H1 (cell line): ENCODE results near the gene SKA1. TPM values are rescaled to one million over a fixed set of nuclear protein-coding genes. Genes with fewer than 3 reads are reported as not detected.

Experiments
- CTCF ChIA-PET: fragments of 300-600 bp; sonication (Branson Sonifier 250); formaldehyde crosslinking; loops from one replicate; lab custom pipeline; 2021; ENCODE audit not compliant: partially characterized antibody; lab: Charles Lee
- POLR2A ChIA-PET: fragments of 300-600 bp; sonication (Branson Sonifier 250); formaldehyde crosslinking; loops from one replicate; lab custom pipeline; 2021; ENCODE audit warnings: inconsistent platforms; ENCODE audit not compliant: partially characterized antibody; lab: Charles Lee
- DNase-seq, 2 experiments: peaks; one replicate each; pipeline versions ENCODE4 v3.0.0 to v3.0.0-alpha.2; 2010 to 2022; ENCODE audit warnings: low spot score in 2 of 2, low read depth in 1 of 2, mixed read lengths in 1 of 2
- FAIRE-seq: peaks from 2 replicates; lab custom pipeline; 2011; peaks lifted over from hg19 to GRCh38; lab: Jason Lieb, UNC
- H2AFZ ChIP-seq: 2 replicates; pipeline ENCODE4 v1.8.1; 2012; ENCODE audit warnings: low read length, inconsistent platforms
- H2AK5ac ChIP-seq: 2 replicates; pipeline ENCODE4 v1.6.1; 2013; ENCODE audit warnings: low read depth, low read length
- H2BK120ac ChIP-seq: replicated peaks from 2 replicates; pipeline ENCODE3; 2013; ENCODE audit warnings: low read depth, low read length, inconsistent platforms
- H2BK12ac ChIP-seq: 2 replicates; pipeline ENCODE4 v1.6.1; 2013; ENCODE audit warnings: low read depth, low read length
- H2BK15ac ChIP-seq: 2 replicates; pipeline ENCODE4 v1.6.1; 2013; ENCODE audit warnings: low read length
- H2BK20ac ChIP-seq: 2 replicates; pipeline ENCODE4 v1.6.1; 2013; ENCODE audit warnings: low read length
- H2BK5ac ChIP-seq: 2 replicates; pipeline ENCODE4 v1.6.1; 2013; ENCODE audit warnings: low read depth, low read length
- H3K14ac ChIP-seq: 2 replicates; pipeline ENCODE4 v1.6.1; 2013; ENCODE audit warnings: inconsistent platforms; ENCODE audit not compliant: insufficient read length
- H3K18ac ChIP-seq: 2 replicates; pipeline ENCODE4 v1.6.1; 2013; ENCODE audit warnings: low read length; ENCODE audit errors: extremely low read depth
- H3K23ac ChIP-seq: 2 replicates; pipeline ENCODE4 v1.6.1; 2013; ENCODE audit warnings: inconsistent platforms; ENCODE audit not compliant: insufficient read length
- H3K23me2 ChIP-seq: 2 replicates; pipeline ENCODE4 v1.6.1; 2013; ENCODE audit warnings: low read depth, low read length
- H3K27ac ChIP-seq: 2 replicates; pipeline ENCODE4 v1.6.1; 2011; ENCODE audit warnings: low read depth, low read length, inconsistent platforms
- H3K27me3 ChIP-seq, 4 experiments: replicated peaks in 1 of 4; 1 replicate in 1 of 4; 2 replicates in 3 of 4; pipeline versions ENCODE4 v1.6.1 to v1.8.1; 2011 to 2013; ENCODE audit warnings: low read length in 3 of 4, mild to moderate bottlenecking in 3 of 4, inconsistent platforms in 2 of 4, mixed read lengths in 2 of 4, moderate library complexity in 1 of 4; ENCODE audit not compliant: control insufficient read depth in 3 of 4, insufficient read depth in 3 of 4; ENCODE audit errors: extremely low read depth in 1 of 4
- H3K36me3 ChIP-seq, 4 experiments: 2 replicates each; pipeline versions ENCODE4 v1.6.1 to v1.8.1; 2011 to 2013; ENCODE audit warnings: mild to moderate bottlenecking in 4 of 4, low read length in 3 of 4, moderate library complexity in 2 of 4, control low read depth in 1 of 4, inconsistent platforms in 1 of 4; ENCODE audit not compliant: insufficient read depth in 4 of 4, control insufficient read depth in 2 of 4
- H3K4ac ChIP-seq: replicated peaks from 2 replicates; pipeline ENCODE3; 2013; ENCODE audit warnings: low read length, low read depth, mixed read lengths, inconsistent platforms; ENCODE audit not compliant: insufficient read length
- H3K4me1 ChIP-seq, 4 experiments: replicated peaks in 1 of 4; 1 replicate in 1 of 4; 2 replicates in 3 of 4; pipeline versions ENCODE4 v1.6.1 to v1.8.1; 2011 to 2013; ENCODE audit warnings: low read length in 3 of 4, inconsistent platforms in 2 of 4, mixed read lengths in 1 of 4; ENCODE audit not compliant: insufficient read depth in 4 of 4, control insufficient read depth in 3 of 4
- H3K4me2 ChIP-seq, 2 experiments: 2 replicates each; pipeline versions ENCODE4 v1.6.1 to v1.8.1; 2011 to 2013; ENCODE audit warnings: low read depth in 2 of 2, low read length in 2 of 2, control low read depth in 1 of 2, inconsistent platforms in 1 of 2, mild to moderate bottlenecking in 1 of 2; ENCODE audit not compliant: insufficient read depth in 1 of 2
- H3K4me3 ChIP-seq, 4 experiments: fragments of 200-600, 300-600 bp in 1 of 4; sonication (generic), shearing (Covaris generic), sonication (Bioruptor Twin) in 1 of 4; 2 replicates each; pipeline versions ENCODE4 v1.5.1 to v1.8.1; 2011 to 2016; ENCODE audit warnings: low read length in 4 of 4, low read depth in 3 of 4, control low read depth in 2 of 4, inconsistent platforms in 2 of 4, mild to moderate bottlenecking in 2 of 4, mixed read lengths in 1 of 4, moderate library complexity in 1 of 4; ENCODE audit not compliant: insufficient read depth in 2 of 4; ENCODE audit errors: extremely low read depth in 1 of 4
- H3K56ac ChIP-seq: replicated peaks from 2 replicates; pipeline ENCODE3; 2013; ENCODE audit warnings: low read depth, mild to moderate bottlenecking, mixed read lengths, low read length, inconsistent platforms; ENCODE audit not compliant: insufficient read length
- H3K79me1 ChIP-seq: 2 replicates; pipeline ENCODE4 v1.6.1; 2013; ENCODE audit warnings: low read depth, low read length, control low read depth
- H3K79me2 ChIP-seq, 2 experiments: 2 replicates each; pipeline versions ENCODE4 v1.6.1 to v1.8.1; 2012 to 2013; ENCODE audit warnings: low read length in 2 of 2, mild to moderate bottlenecking in 2 of 2, inconsistent platforms in 1 of 2; ENCODE audit not compliant: insufficient read depth in 2 of 2, control insufficient read depth in 1 of 2
- H3K9ac ChIP-seq, 4 experiments: replicated peaks in 1 of 4; 1 replicate in 1 of 4; 2 replicates in 3 of 4; pipeline versions ENCODE4 v1.6.1 to v1.8.1; 2011 to 2013; ENCODE audit warnings: low read depth in 3 of 4, low read length in 3 of 4, control low read depth in 2 of 4, mild to moderate bottlenecking in 2 of 4, moderate library complexity in 2 of 4, inconsistent platforms in 1 of 4; ENCODE audit errors: extremely low read depth in 1 of 4
- H3K9me3 ChIP-seq, 2 experiments: 2 replicates each; pipeline versions ENCODE4 v1.6.1 to v1.8.1; 2012 to 2013; ENCODE audit warnings: mild to moderate bottlenecking in 2 of 2, moderate library complexity in 2 of 2, control low read depth in 1 of 2, inconsistent platforms in 1 of 2, low read depth in 1 of 2, low read length in 1 of 2, mixed read lengths in 1 of 2; ENCODE audit not compliant: insufficient read depth in 2 of 2
- H4K20me1 ChIP-seq, 2 experiments: replicated peaks in 1 of 2; 2 replicates each; pipeline versions ENCODE3 to v1.8.1; 2011 to 2013; ENCODE audit warnings: inconsistent platforms in 2 of 2, low read length in 2 of 2, mild to moderate bottlenecking in 1 of 2; ENCODE audit not compliant: insufficient read depth in 2 of 2, control insufficient read depth in 1 of 2
- H4K5ac ChIP-seq: 2 replicates; pipeline ENCODE4 v1.6.1; 2013; ENCODE audit warnings: low read length, low read depth, mixed read lengths, inconsistent platforms; ENCODE audit not compliant: insufficient read length
- H4K8ac ChIP-seq: 2 replicates; pipeline ENCODE4 v1.8.0; 2013; ENCODE audit warnings: mild to moderate bottlenecking, moderate library complexity, low read length, inconsistent platforms; ENCODE audit not compliant: insufficient read depth; ENCODE audit errors: extremely low read depth
- H4K91ac ChIP-seq: replicated peaks from 2 replicates; pipeline ENCODE3; 2013; ENCODE audit warnings: low read length, mixed read lengths, inconsistent platforms; ENCODE audit not compliant: insufficient read length
- HDAC2 ChIP-seq, 2 experiments: fragments of 300-600 bp in 1 of 2; sonication (generic) in 1 of 2; IDR thresholded peaks; 2 replicates each; pipeline ENCODE4 v1.6.1; 2011 to 2012; ENCODE audit warnings: low read depth in 2 of 2, low read length in 2 of 2, mild to moderate bottlenecking in 2 of 2, moderate library complexity in 2 of 2, borderline replicate concordance in 1 of 2, inconsistent platforms in 1 of 2
- TCF12 ChIP-seq: IDR thresholded peaks from 2 replicates; pipeline ENCODE4 v1.6.1; 2011; ENCODE audit warnings: low read depth, mild to moderate bottlenecking, low read length
- WGBS, 2 experiments: shearing (Covaris generic) in 1 of 2; methylation state at CpG; one replicate each; pipeline versions ENCODE4 v1.1.6 to v1.1.7; 2013 to 2015; ENCODE audit warnings: low lambda C conversion rate in 2 of 2, mixed read lengths in 2 of 2, inconsistent platforms in 1 of 2, low coverage in 1 of 2, missing lambda C conversion rate in 1 of 2; ENCODE audit not compliant: insufficient replicate concordance in 2 of 2, insufficient coverage in 1 of 2, insufficient read length in 1 of 2; ENCODE audit errors: extremely low coverage in 1 of 2, missing lambda C conversion rate in 1 of 2; 5-methylcytosine and 5-hydroxymethylcytosine counted together
- polyA plus RNA-seq, 7 experiments: library from polyadenylated mRNA; depleted of rRNA in 3 of 7; stranded (reverse) in 5 of 7; unstranded in 2 of 7; fragments of >200 nt in 5 of 7; fragments of 200-250 nt in 2 of 7; gene quantifications; 1 replicate in 5 of 7; 2 replicates in 1 of 7; 4 replicates in 1 of 7; pipeline versions ENCODE4 v1.2.1 to v1.2.3, GENCODE V29; 2011 to 2013; ENCODE audit warnings: missing spikeins in 2 of 7, mixed read lengths in 2 of 7
- total RNA-seq: library from RNA; stranded (reverse); fragmentation: NEBNext Ultra II Directional; extraction: Animal tissue kit (Norgen Biotek cat#: 25700); gene quantifications from 2 replicates; pipeline ENCODE4 v1.2.1, GENCODE V29; 2021

The SKA1 gene
- total and polyA plus RNA-seq, 2 of the 8 experiments (the other 6 are each of a cell fraction or from before 2014, with no cell fraction given): 8.6 to 22.9 TPM

DNA sequence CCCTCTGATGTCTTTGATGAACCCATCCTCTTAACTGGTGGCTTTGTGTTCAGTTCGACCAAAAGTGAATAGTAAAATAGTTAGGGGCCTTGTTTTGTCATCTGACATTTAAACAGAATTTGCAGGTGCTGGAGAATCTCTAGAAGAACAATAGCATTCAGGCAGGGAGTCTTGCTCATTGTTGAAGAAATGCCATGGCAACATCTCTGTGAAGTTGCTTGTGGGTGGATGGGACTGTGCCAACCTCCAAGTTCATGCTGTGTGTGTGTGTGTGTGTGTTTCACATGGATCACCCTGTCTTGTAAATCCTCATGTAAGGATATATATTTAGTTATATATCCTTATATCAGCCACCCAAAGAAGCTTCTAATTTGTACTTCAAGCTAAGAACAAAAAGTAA, 66.7 kb downstream of the SKA1 start:
- no peak overlapping the region for H2BK120ac ChIP-seq
- CTCF ChIA-PET: interaction anchor here (2.2 kb wide), 1 partner anchor 12 kb away, joined by 5 read pairs; no protein-coding TSS in a partner anchor
- no peak overlapping the region for H2BK5ac ChIP-seq
- no peaks in the 10 kb centered on the region for H3K27me3 ChIP-seq
- H3K56ac ChIP-seq: no peak overlapping the region
- H3K4ac ChIP-seq: no peak overlapping the region
- H3K9me3 ChIP-seq: peaks cover 22 to 24% of the 10 kb centered on the region in 2 experiments
- peaks cover 0 to 7% (median 4%) of the 10 kb centered on the region in 4 experiments; a peak in 3 of 7 replicates for H3K4me1 ChIP-seq
- H2AK5ac ChIP-seq: no peak overlapping the region
- H3K23ac ChIP-seq: no peak overlapping the region
- no peak overlapping the region for H4K5ac ChIP-seq
- H3K4me3 ChIP-seq: no peak overlapping the region
- H3K79me2 ChIP-seq: no peaks in the 10 kb centered on the region
- H2BK12ac ChIP-seq: no peak overlapping the region
- H4K91ac ChIP-seq: no peak overlapping the region
- FAIRE-seq (no peak), DNase-seq (no peak)
- H3K14ac ChIP-seq: no peak overlapping the region
- TF ChIP-seq HDAC2 (IDR thresholded peaks at IDR 0.05; ENCODE audit: borderline replicate concordance in 1 of 2, low read depth in 2 of 2, low read length in 2 of 2) (no peak), TCF12 (0 out of 2 replicates have a peak, but pooled peaks have one; percentile 79)
- H3K23me2 ChIP-seq: no peaks in the 10 kb centered on the region
- no peak overlapping the region for H2AFZ ChIP-seq
- no peaks in the 10 kb centered on the region for H3K79me1 ChIP-seq
- H3K18ac ChIP-seq: no peak overlapping the region
- H4K8ac ChIP-seq: no peak overlapping the region
- POLR2A ChIA-PET: interaction anchor here (1.0 kb wide), 1 partner anchor 11 kb away, joined by 4 read pairs; no protein-coding TSS in a partner anchor
- H3K4me2 ChIP-seq: no peak overlapping the region; a peak in 1 of 4 replicates
- H2BK20ac ChIP-seq: no peak overlapping the region
- H3K36me3 ChIP-seq: no peaks in the 10 kb centered on the region; a peak in 1 of 8 replicates
- no peak overlapping the region for H3K9ac ChIP-seq
- H2BK15ac ChIP-seq: no peak overlapping the region
- 61% methylated on average over 1 of the region's 1 CpG; no CpG with 5 or more reads in 1 of the 2 experiments for WGBS, 2 experiments
- H4K20me1 ChIP-seq: no peaks in the 10 kb centered on the region
- no peak overlapping the region for H3K27ac ChIP-seq

Other genes with a start within 250 kb of the SKA1 start
- gene MYO5B, start 179.9 kb upstream of the SKA1 start, total RNA-seq: 6.4 and 6.9 TPM in 2 replicates
- gene MYO5B, start 179.9 kb upstream of the SKA1 start, polyA plus RNA-seq (2011; rRNA removed): 5.1 and 7.7 TPM in 2 replicates
- gene CFAP53, start 108.6 kb upstream of the SKA1 start, total RNA-seq: 0.30 and 0.34 TPM in 2 replicates
- gene CFAP53, start 108.6 kb upstream of the SKA1 start, polyA plus RNA-seq (2011; rRNA removed): 0.05 and 0.08 TPM in 2 replicates
- gene MBD1, start 93.5 kb upstream of the SKA1 start, total RNA-seq: 39.5 and 41.6 TPM in 2 replicates
- gene MBD1, start 93.5 kb upstream of the SKA1 start, polyA plus RNA-seq (2011; rRNA removed): 32.2 and 59.2 TPM in 2 replicates
- gene CXXC1, start 87.4 kb upstream of the SKA1 start, total RNA-seq: 73.3 and 80.9 TPM in 2 replicates
- 136 and 208 TPM in 2 replicates for gene CXXC1, start 87.4 kb upstream of the SKA1 start, polyA plus RNA-seq (2011; rRNA removed)
- gene MAPK4, start 185.0 kb downstream of the SKA1 start, total RNA-seq: 2.1 and 3.2 TPM in 2 replicates
- gene MAPK4, start 185.0 kb downstream of the SKA1 start, polyA plus RNA-seq (2011; rRNA removed): 3.3 and 3.7 TPM in 2 replicates